Mammary epithelial cell (primary cell): ENCODE measurements around the gene MSANTD1.

Experiments used
- CTCF ChIP-seq, 2 donors: IDR thresholded peaks in 1 of 2; conservative IDR thresholded peaks in 1 of 2; 2 replicates each; pipeline ENCODE4 v1.5.1; 2011 to 2012; ENCODE audit warnings: inconsistent platforms in 2 of 2, low read length in 2 of 2, mild to moderate bottlenecking in 2 of 2, control low read depth in 1 of 2, low read depth in 1 of 2; ENCODE audit not compliant: insufficient read depth in 1 of 2; ENCODE audit errors: extremely low read depth in 1 of 2
- EZH2 ChIP-seq: IDR thresholded peaks from 2 replicates; pipeline ENCODE4 v1.6.1; 2012; ENCODE audit warnings: low read length, inconsistent platforms, borderline replicate concordance

- TF ChIP-seq EZH2 (no peak), CTCF (conservative IDR thresholded peaks at IDR 0.05 in 1 of 2, IDR thresholded peaks at IDR 0.05 in 1 of 2; ENCODE audit: extremely low read depth in 1 of 2, insufficient read depth in 1 of 2, low read depth in 1 of 2, low read length in 2 of 2) (no peak)
These were observed 38.5 kb upstream of the MSANTD1 start for GRCh38 chr4:3210467-3210866.
